Measurements from ENCODE around the gene IRAK4. TPM values are rescaled to one million over a fixed set of nuclear protein-coding genes. Genes with fewer than 3 reads are reported as not detected.
A peak's percentile ranks its signal among the peaks of the same experiment; 100 is the strongest.

The IRAK4 gene
- total RNA-seq, 2 donors from 2014 or later = 5.9 to 9.2 TPM

DNA sequence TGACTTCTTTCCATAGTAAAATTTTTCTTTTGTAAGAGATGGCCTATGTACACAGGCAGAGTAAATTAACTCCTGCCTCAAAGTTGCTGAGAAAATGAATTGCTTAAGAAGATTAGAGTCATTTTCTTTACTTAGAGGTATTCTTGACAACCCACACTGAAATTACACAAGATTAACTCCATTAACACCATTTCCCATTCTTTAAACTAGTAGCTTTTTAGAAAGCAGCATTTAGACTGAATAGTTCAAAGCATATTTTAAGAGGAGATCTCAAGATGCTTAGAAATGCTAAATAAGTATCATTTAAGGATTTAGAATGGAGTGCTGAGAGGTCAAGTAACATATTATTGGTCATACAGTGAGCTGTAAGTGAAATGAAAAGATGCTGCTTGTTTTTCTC is 35.6 kb upstream of the IRAK4 start:
- Mint-ChIP-seq H3K4me1 (peaks cover 15% of the 10 kb centered on the region), H3K27ac (no peak overlapping the region), H3K36me3 (ENCODE audit: low read depth) (peaks cover 8% of the 10 kb centered on the region), H3K4me3 (no peak overlapping the region), H3K27me3 (ENCODE audit: insufficient read depth) (no peaks in the 10 kb centered on the region), H3K9me3 (no peaks in the 10 kb centered on the region)
- TF ChIP-seq CTCF (conservative IDR thresholded peaks at IDR 0.05) = no peak
- H3K9ac ChIP-seq (ENCODE audit: extremely low read depth, low read length, poor library complexity, severe bottlenecking) = no peak overlapping the region
- no peaks in the 10 kb centered on the region for H3K27me3 ChIP-seq (ENCODE audit: control insufficient read depth, insufficient read depth, low read length, poor library complexity, severe bottlenecking)
- H3K27ac ChIP-seq (ENCODE audit: low read depth, low read length) = no peak overlapping the region
- peaks cover 3% of the 10 kb centered on the region for H3K4me1 ChIP-seq (ENCODE audit: control insufficient read depth, insufficient read depth, low read length)
- no peak overlapping the region for H3K4me3 ChIP-seq (ENCODE audit: low read length)
- H3K36me3 ChIP-seq (ENCODE audit: control insufficient read depth, insufficient read depth, low read length) = no peaks in the 10 kb centered on the region
- no peaks in the 10 kb centered on the region for H3K9me3 ChIP-seq (ENCODE audit: control insufficient read depth, low read length)
- no peak for DNase-seq

DNA sequence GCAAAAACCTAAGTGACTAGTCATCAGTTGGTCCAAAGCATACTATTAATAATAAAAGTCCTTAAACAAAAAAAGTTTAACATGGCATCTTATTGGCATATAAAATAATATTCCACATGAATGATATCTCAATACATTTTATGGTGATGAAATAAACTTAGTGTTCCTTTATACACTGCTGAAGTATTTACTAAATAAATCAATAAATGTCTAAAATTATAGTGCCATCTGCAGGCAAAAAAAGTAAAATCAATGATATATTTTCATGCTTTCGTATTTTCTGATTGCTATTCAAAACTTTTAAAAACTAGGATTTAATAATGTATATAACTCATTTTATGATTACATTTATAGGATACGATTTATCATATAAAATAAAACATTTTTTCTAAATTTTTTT is 30.6 kb upstream of the IRAK4 start:
- no peak for DNase-seq
- H3K9me3 Mint-ChIP-seq = no peaks in the 10 kb centered on the region

DNA sequence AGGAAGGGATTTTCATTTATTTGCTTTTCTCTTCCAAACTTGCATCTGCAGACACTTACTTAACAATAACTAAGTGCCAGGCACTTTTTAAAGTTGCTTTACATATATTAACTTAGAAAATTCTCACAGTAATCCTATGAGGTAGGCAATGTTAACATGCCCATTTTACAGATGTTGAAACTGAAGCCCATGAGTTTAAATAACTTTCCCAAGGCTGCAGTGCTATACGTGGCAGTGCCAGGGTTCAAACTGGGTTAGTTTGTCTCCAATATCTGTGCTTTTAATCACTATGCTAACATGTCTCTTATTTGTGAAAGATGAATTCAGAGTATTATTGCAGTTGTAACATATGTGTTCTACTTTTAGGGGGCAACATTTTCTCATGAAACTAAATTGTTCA is 30.1 kb upstream of the IRAK4 start:
- Histone ChIP-seq H3K27me3 (ENCODE audit: control insufficient read depth, insufficient read depth, low read length, poor library complexity, severe bottlenecking) (no peaks in the 10 kb centered on the region), H3K4me3 (ENCODE audit: low read length) (no peak overlapping the region), H3K4me1 (ENCODE audit: control insufficient read depth, insufficient read depth, low read length) (no peaks in the 10 kb centered on the region), H3K9me3 (ENCODE audit: control insufficient read depth, low read length) (no peaks in the 10 kb centered on the region), H3K9ac (ENCODE audit: extremely low read depth, low read length, poor library complexity, severe bottlenecking) (no peak overlapping the region), H3K36me3 (ENCODE audit: control insufficient read depth, insufficient read depth, low read length) (peaks cover 4% of the 10 kb centered on the region), H3K27ac (ENCODE audit: low read depth, low read length) (no peak overlapping the region)
- peaks cover 4% of the 10 kb centered on the region for H3K4me1 Mint-ChIP-seq
- no peak overlapping the region for H3K4me3 Mint-ChIP-seq
- WGBS, 2 experiments (ENCODE audit: insufficient coverage in 1 of 2, insufficient read length in 1 of 2) = 100% methylated on average over 1 of the region's 1 CpG; no CpG with 5 or more reads in 1 of the 2 experiments
- no peak for DNase-seq
- H3K36me3 Mint-ChIP-seq (ENCODE audit: low read depth) = peaks cover 8% of the 10 kb centered on the region
- no peak for TF ChIP-seq CTCF (conservative IDR thresholded peaks at IDR 0.05)
- no peaks in the 10 kb centered on the region for H3K27me3 Mint-ChIP-seq (ENCODE audit: insufficient read depth)
- H3K9me3 Mint-ChIP-seq = no peaks in the 10 kb centered on the region
- H3K27ac Mint-ChIP-seq = no peak overlapping the region

More for the DNA sequence above, 30.6 kb upstream of the IRAK4 start:
- no CpG with 5 or more reads among the region's 2 CpGs for WGBS, 2 experiments (ENCODE audit: insufficient coverage in 1 of 2, insufficient read length in 1 of 2)
- Mint-ChIP-seq H3K27me3 (ENCODE audit: insufficient read depth) (no peaks in the 10 kb centered on the region), H3K4me3 (no peak overlapping the region), H3K36me3 (ENCODE audit: low read depth) (peaks cover 8% of the 10 kb centered on the region), H3K4me1 (peaks cover 10% of the 10 kb centered on the region), H3K27ac (no peak overlapping the region)
- H3K9ac ChIP-seq (ENCODE audit: extremely low read depth, low read length, poor library complexity, severe bottlenecking) = no peak overlapping the region
- H3K9me3 ChIP-seq (ENCODE audit: control insufficient read depth, low read length) = no peaks in the 10 kb centered on the region
- peak; percentile 63 for TF ChIP-seq CTCF (conservative IDR thresholded peaks at IDR 0.05)
- H3K4me3 ChIP-seq (ENCODE audit: low read length) = no peak overlapping the region
- peaks cover 2% of the 10 kb centered on the region for H3K4me1 ChIP-seq (ENCODE audit: control insufficient read depth, insufficient read depth, low read length)
- H3K27ac ChIP-seq (ENCODE audit: low read depth, low read length) = no peak overlapping the region
- no peaks in the 10 kb centered on the region for H3K27me3 ChIP-seq (ENCODE audit: control insufficient read depth, insufficient read depth, low read length, poor library complexity, severe bottlenecking)
- H3K36me3 ChIP-seq (ENCODE audit: control insufficient read depth, insufficient read depth, low read length) = peaks cover 4% of the 10 kb centered on the region

Measured in endodermal cell (in vitro differentiated cells).